Epithelial cell of esophagus (primary cell): ENCODE data around the gene TSGA10IP.
A peak's percentile ranks its signal among the peaks of the same experiment; 100 is the strongest.

Experiments used
- DNase-seq: peaks from one replicate; pipeline ENCODE4 v3.0.0; 2010; ENCODE audit warnings: low read depth
- H3K4me3 ChIP-seq: 2 replicates; pipeline ENCODE4 v1.5.1; 2011; ENCODE audit warnings: mild to moderate bottlenecking, low read length, control low read depth
- CTCF ChIP-seq: IDR thresholded peaks from 2 replicates; pipeline ENCODE4 v1.5.1; 2011; ENCODE audit warnings: low read depth, mild to moderate bottlenecking, low read length, control low read depth, inconsistent platforms; ENCODE audit not compliant: insufficient read depth; ENCODE audit errors: missing control alignments

Gene TSGA10IP

DNA sequence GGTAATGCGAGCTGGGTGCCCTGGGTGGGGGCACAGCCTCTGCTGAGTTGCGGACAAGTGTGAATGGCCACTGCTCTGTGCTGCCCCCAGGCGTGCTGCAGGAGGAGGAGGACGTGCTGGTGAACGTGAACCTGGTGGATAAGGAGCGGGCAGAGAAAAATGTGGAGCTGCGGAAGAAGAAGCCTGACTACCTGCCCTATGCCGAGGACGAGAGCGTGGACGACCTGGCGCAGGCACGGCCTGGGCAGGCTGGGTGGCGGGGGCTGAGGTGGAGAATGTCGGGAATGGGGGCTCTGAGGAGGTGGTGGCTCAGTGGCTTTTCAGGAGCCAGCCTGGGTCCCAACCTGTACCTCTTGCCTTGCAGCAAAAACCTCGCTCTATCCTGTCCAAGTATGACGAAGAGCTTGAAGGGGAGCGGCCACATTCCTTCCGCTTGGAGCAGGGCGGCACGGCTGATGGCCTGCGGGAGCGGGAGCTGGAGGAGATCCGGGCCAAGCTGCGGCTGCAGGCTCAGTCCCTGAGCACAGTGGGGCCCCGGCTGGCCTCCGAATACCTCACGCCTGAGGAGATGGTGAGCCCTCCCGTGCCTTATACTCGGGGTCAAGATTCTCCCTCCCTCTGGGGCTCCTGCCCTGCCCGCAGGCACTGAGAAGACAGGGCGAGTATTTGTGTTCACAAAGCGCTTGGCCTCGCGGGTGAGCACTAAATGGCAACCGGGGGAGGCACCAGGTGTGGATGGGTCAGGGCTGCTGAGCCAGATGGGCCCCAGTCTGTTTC is 20.9 kb downstream of the TSGA10IP start:
- H3K4me3 ChIP-seq = no peak overlapping the region
- DNase-seq = no peak
- no peak for TF ChIP-seq CTCF

- DNase-seq = no peak
- H3K4me3 ChIP-seq = no peak overlapping the region
- no peak for TF ChIP-seq CTCF
Measured at GRCh38 chr11:65967329-65967934, 22.2 kb downstream of the TSGA10IP start.

GRCh38 chr11:65968600-65969482 is 23.6 kb downstream of the TSGA10IP start:
- no peak overlapping the region for H3K4me3 ChIP-seq
- DNase-seq = peak; percentile 33
- peak; percentile 49 for TF ChIP-seq CTCF

- no peak overlapping the region for H3K4me3 ChIP-seq
- TF ChIP-seq CTCF = no peak
- DNase-seq = no peak
Measured at GRCh38 chr11:65972116-65972515, 26.8 kb downstream of the TSGA10IP start.

DNA sequence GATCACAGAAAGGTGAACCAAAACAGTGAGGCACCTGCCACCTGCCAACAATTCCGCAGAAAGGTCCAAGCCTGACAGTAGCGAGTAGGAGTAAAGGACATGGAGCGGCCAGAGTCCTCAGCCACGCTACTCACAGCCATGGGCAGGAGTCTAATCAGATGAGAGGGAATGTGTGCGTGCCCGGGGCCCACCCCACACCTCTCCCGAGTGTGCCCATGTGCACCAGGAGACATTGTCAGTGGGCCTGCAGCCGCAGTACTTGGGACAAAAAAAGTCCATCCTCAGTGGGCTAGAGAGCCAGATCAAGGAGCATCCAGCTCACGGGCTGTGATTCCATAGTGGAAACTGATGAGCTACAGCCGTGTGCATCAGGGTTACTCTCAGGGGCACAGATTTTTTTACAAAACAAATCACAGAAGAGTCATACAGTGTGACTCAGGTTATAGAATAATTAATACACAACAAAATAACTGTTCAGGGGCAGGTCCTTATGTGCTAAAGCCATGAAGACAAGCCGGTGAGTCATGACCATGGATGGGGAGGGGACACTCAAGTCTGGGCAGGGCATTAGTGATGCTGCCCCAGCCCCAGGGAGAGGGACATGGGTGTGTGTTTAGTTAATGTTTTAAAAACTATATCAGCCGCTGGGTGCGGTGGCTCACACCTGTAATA is 28.3 kb downstream of the TSGA10IP start:
- H3K4me3 ChIP-seq = no peak overlapping the region
- no peak for TF ChIP-seq CTCF
- DNase-seq = peak; percentile 98

- no peak overlapping the region for H3K4me3 ChIP-seq
- no peak for TF ChIP-seq CTCF
- no peak for DNase-seq
Measured at GRCh38 chr11:65975771-65976170, 30.5 kb downstream of the TSGA10IP start.
